ENCODE measurements around the gene FLYWCH1.
"Not testable (repeated sequence)": the region's sequence is repeated elsewhere in the genome, so short reads cannot be mapped to it uniquely, and the experiment has no call there.

The FLYWCH1 gene

GRCh38 chr16:2927010-2927646, 15.4 kb downstream of the FLYWCH1 start:
- peak; percentile 59 for DNase-seq

GRCh38 chr16:2928151-2928550, 16.4 kb downstream of the FLYWCH1 start:
- not testable (repeated sequence) for DNase-seq

DNA sequence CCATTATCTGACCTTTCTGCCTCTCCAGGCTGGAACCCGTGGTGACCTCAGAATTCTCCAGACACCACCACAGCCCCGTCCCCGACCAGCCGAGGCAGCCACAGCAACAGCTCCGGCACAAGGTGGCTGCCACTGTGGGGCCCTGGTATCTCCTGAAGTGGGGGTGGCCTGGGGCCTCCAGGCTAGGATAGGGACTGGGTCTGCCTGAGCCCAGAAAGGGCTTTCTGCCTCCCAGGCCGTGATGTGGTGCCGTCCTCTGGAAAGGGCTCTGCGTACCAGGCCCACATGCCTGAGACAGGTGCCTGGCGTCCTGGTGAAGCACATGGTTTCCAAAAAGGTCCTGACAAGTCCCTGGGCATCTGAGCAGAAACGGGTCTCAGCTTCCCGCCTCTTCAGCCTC, 17.1 kb downstream of the FLYWCH1 start:
- DNase-seq, result no peak

GRCh38 chr16:2929693-2930092, 18.0 kb downstream of the FLYWCH1 start:
- DNase-seq, result no peak

- DNase-seq, result no peak
Measured at GRCh38 chr16:2930236-2930635, 18.5 kb downstream of the FLYWCH1 start.

- DNase-seq, result not testable (repeated sequence)
Measured at GRCh38 chr16:2931231-2931914, 19.6 kb downstream of the FLYWCH1 start.

DNA sequence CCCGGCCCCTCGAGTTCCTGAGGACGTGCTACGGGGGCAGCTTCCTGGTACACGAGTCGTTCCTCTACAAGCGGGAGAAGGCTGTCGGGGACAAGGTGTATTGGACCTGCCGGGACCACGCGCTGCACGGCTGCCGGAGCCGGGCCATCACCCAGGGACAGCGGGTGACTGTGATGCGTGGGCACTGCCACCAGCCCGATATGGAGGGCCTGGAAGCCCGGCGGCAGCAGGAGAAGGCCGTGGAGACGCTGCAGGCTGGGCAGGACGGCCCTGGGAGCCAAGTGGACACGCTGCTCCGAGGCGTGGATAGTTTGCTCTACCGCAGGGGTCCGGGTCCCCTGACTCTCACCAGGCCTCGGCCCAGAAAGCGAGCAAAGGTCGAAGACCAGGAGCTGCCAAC, 21.4 kb downstream of the FLYWCH1 start:
- no peak for DNase-seq

GRCh38 chr16:2933701-2934100, 22.0 kb downstream of the FLYWCH1 start:
- DNase-seq, result no peak

GRCh38 chr16:2934450-2934849, 22.7 kb downstream of the FLYWCH1 start:
- no peak for DNase-seq

GRCh38 chr16:2936436-2937011, 24.8 kb downstream of the FLYWCH1 start:
- no peak for DNase-seq

- DNase-seq, result no peak
Measured at GRCh38 chr16:2937170-2937569, 25.4 kb downstream of the FLYWCH1 start.

- DNase-seq, result no peak
Measured at GRCh38 chr16:2938206-2938605, 26.5 kb downstream of the FLYWCH1 start.

GRCh38 chr16:2939968-2940367, 28.2 kb downstream of the FLYWCH1 start:
- DNase-seq, result no peak

DNA sequence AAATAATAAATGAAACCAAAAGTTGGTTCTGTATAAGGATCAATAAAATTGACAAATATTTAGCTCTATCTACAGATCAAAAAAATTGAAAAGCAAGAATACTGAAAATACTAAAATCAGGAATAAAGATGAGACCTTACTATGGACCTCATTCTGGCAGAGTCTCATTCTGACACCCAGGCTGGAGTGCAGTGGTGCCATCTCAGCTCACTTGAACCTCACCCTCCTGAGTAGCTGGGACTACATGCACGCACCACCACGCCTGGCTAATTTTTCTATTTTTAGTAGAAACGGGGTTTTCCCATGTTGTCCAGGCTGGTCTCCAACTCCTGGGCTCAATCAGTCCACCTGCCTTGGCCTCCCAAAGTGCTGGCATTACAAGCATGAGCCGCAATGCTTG, 30.3 kb downstream of the FLYWCH1 start:
- DNase-seq, result no peak

DNA sequence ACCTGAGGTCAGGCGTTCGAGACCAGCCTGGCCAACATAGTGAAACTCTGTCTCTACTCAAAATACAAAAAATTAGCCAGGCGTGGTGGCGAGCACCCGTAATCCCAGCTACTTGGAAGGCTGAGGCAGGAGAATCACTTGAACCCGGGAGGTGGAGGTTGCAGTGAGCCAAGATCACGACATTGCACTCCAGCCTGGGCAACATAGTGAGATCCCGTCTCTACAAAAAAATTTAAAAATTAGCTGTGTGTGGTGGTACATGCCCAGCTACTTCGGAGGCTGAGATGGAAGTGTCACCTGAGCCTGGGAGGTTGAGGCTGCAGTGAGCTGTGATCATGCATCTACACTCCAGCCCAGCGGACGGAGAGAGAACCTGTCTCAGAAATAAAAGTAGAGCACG, 32.0 kb downstream of the FLYWCH1 start:
- not testable (repeated sequence) for DNase-seq

DNA sequence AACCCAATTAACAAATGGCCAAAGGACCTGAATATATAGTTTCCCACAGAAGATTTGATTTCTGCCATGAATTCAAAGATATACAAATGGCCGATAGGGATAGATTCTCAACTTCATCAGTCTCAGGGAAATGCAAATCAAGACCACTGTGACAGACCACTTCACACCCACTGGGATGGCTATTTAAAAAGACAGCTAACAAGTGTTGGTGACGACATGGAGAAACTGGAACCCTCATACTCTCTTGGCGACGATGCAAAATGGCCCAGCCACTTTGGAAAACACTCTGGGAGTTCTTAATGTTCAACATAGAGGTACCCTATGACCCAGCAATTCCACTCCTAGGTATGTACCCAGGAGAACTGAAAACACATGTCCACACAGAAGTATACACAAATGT, 34.9 kb downstream of the FLYWCH1 start:
- no peak for DNase-seq

DNA sequence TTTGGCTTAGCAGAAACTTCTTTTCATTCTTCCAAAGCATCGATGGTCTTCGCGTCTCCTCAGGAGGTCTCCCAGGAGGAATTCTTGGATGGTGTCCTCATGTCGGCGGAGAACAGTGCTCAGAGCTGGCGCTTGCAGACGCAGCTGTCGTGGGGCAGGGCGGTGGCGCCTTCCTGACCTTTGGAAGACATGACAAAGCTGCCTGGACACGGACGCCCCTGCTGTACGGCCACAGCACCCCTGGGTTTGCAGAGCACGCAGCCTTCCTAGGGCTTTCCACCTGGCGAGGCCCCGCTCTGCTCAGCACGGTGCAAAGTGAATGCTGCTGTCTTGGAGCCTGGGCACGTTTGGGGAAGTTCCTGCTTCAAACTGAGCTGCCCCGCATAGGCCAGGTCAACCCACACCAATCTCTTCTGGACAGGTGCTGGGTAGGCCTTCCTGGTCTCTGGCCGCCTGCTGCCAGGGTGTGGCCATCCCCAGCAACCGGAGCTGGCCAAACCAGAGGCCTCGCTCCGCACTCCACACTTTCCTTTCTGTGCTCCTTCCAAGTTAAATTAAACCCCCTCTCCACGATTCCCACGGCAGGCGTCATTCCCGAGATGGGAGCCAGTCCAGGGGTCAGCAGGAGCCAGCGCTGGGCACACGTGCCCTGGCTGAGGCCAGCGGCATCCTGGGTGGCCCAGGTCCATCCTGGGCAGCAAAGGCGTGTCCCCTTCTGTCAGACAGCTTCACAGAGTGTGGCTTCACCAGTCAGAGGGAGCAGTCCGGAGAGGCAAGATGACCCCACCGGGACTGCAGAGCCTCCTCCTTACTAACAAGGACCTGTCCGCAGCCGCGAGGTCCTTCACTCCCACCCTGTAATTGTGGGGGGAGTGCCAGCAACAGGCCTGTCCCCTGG, 37.3 kb downstream of the FLYWCH1 start:
- DNase-seq, result no peak

GRCh38 chr16:2949705-2950352, 38.1 kb downstream of the FLYWCH1 start:
- DNase-seq, result no peak

DNA sequence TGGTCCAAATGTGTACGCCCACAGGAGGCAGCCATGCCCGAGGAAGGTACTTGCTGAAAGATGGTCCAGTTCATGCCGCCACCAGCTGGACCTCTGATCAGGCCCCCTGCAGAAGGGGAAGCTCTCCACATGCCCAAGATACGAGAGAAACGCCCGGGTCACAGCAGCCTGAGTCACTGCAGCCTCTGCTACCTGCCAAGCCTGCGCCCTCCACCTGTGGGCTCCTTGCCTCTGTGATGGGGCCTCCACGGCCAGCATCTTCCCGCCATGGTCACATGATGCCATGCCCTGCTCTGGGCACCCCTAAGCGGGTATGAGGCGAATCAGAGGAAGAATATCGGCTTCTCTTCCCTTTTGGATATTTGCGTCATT, 38.6 kb downstream of the FLYWCH1 start:
- DNase-seq, result no peak

GRCh38 chr16:2950773-2951172, 39.0 kb downstream of the FLYWCH1 start:
- no peak for DNase-seq

GRCh38 chr16:2952679-2953078, 40.9 kb downstream of the FLYWCH1 start:
- no peak for DNase-seq

DNA sequence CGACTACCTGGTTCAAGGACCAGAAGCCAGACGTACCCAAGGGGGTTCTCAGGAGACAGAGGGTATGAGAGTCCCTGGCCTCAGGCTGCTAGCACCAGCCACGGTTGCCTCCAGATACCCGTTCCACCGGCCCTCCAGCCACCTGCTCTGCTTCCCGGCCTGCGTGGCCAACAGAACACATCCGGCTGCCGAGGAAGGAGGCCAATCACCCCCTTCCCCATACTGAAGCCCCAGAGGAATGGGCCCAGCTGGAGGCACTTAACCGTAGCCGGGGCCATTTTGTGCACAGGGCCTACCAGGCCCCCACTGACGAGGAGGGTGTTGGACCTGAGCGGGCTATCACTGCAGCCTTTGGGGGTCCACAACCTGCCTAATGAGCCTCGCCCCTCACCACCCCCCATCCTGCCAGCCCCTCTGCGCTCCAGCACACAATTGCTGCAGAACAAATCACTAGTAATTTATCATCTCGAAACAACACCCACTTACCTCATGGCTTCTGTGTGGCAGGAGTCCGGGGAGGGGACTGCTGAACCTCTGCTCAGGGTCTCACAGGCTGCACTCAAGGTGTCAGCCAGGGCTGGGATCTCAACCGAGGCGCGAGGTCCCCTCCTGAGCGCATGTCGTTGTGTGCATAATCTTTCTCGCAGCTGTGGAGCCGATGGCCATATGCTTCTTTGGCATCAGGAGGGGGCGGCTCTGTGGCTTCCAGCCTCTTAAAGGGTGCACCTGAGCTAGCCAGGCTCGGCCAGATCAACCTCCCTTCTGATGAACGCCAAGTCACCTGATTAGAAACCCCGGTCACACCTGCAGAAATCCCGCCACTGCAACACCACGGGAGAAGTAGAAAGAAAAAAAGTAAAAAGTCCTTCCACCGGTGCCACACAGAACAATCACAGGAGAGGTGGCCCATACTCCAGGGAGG, 42.2 kb downstream of the FLYWCH1 start:
- DNase-seq, result no peak

Measured in DMS 273 treated with DMSO at 0.1 percent for 48 hours (cell line).